HG03520 (cell line): ENCODE measurements around the gene MUSK.
A peak's percentile ranks its signal among the peaks of the same experiment; 100 is the strongest.
"Not testable (repeated sequence)": the region's sequence is repeated elsewhere in the genome, so short reads cannot be mapped to it uniquely, and the experiment has no call there.

Experiments
- ATAC-seq: cut with Tn5 transposase; IDR thresholded peaks from one replicate; pipeline ENCODE4 v1.9.1; 2021; ENCODE audit warnings: mild to moderate bottlenecking, moderate library complexity; ENCODE audit not compliant: unreplicated experiment

MUSK gene

GRCh38 chr9:110807956-110808598, 139.5 kb downstream of the MUSK start:
- ATAC-seq: peak; percentile 69

GRCh38 chr9:110808599-110808980, 140.0 kb downstream of the MUSK start:
- peak; percentile 88 for ATAC-seq

- ATAC-seq: peak; percentile 37
Measured at GRCh38 chr9:110809038-110809595, 140.5 kb downstream of the MUSK start.

GRCh38 chr9:110810262-110810976, 141.8 kb downstream of the MUSK start:
- ATAC-seq: no peak

GRCh38 chr9:110812886-110813285, 144.3 kb downstream of the MUSK start:
- ATAC-seq: no peak

- ATAC-seq: no peak
Measured at GRCh38 chr9:110814159-110814558, 145.6 kb downstream of the MUSK start.

- no peak for ATAC-seq
Measured at GRCh38 chr9:110815361-110815760, 146.8 kb downstream of the MUSK start.

- ATAC-seq: no peak
Measured at GRCh38 chr9:110820381-110820780, 151.8 kb downstream of the MUSK start.

GRCh38 chr9:110821064-110821463, 152.5 kb downstream of the MUSK start:
- ATAC-seq: peak; percentile 90

GRCh38 chr9:110825129-110825528, 156.5 kb downstream of the MUSK start:
- not testable (repeated sequence) for ATAC-seq

- ATAC-seq: no peak
Measured at GRCh38 chr9:110825950-110826349, 157.4 kb downstream of the MUSK start.

- not testable (repeated sequence) for ATAC-seq
Measured at GRCh38 chr9:110826400-110826799, 157.8 kb downstream of the MUSK start.

- no peak for ATAC-seq
Measured at GRCh38 chr9:110828264-110828663, 159.7 kb downstream of the MUSK start.

GRCh38 chr9:110830495-110830894, 161.9 kb downstream of the MUSK start:
- ATAC-seq: no peak

GRCh38 chr9:110832926-110833325, 164.3 kb downstream of the MUSK start:
- no peak for ATAC-seq

- ATAC-seq: no peak
Measured at GRCh38 chr9:110835404-110835803, 166.8 kb downstream of the MUSK start.

- no peak for ATAC-seq
Measured at GRCh38 chr9:110835859-110836271, 167.3 kb downstream of the MUSK start.

- ATAC-seq: no peak
Measured at GRCh38 chr9:110837401-110838005, 168.9 kb downstream of the MUSK start.

- no peak for ATAC-seq
Measured at GRCh38 chr9:110842169-110842568, 173.6 kb downstream of the MUSK start.

- no peak for ATAC-seq
Measured at GRCh38 chr9:110842986-110843385, 174.4 kb downstream of the MUSK start.

GRCh38 chr9:110844121-110844520, 175.5 kb downstream of the MUSK start:
- no peak for ATAC-seq

- ATAC-seq: no peak
Measured at GRCh38 chr9:110846215-110846614, 177.6 kb downstream of the MUSK start.
